T-helper 1 cell treated with Interleukin-12 subunit alpha and Interleukin-12 subunit beta and Interleukin-4 antibody, amounts not matched to agents 30 ng/mL and 1 ng/mL, for 36 hours (primary cell): ENCODE measurements around the gene CSNK1A1L. TPM values are rescaled to one million over a fixed set of nuclear protein-coding genes. Genes with fewer than 3 reads are reported as not detected.

Source experiments
- intact Hi-C: fragments of 100-400 bp; cut with micrococcal nuclease; formaldehyde crosslinking; loops from one replicate; pipeline ENCODE4 v1.15.1; 2024
- total RNA-seq: library from RNA; stranded (reverse); gene quantifications from 2 replicates; pipeline ENCODE4 v1.2.3, GENCODE V29; 2022

CSNK1A1L gene
- total RNA-seq, 1 donor from 2014 or later: not detected

GRCh38 chr13:37065890-37066526 lies 39.5 kb downstream of the CSNK1A1L start:
- intact Hi-C loops: loop anchor here (5.0 kb wide), 1 partner anchor 784 kb away; no protein-coding TSS in a partner anchor

GRCh38 chr13:37059848-37060192 lies 45.6 kb downstream of the CSNK1A1L start:
- intact Hi-C loops: loop anchor here (1.0 to 5.0 kb wide), 7 partner anchors 17 to 1978 kb away; partner anchors contain the start of genes ALG5, CCNA1, NHLRC3 and PROSER1

- intact Hi-C loops: loop anchor here (1.0 to 5.0 kb wide), 7 partner anchors 16 to 1979 kb away; partner anchors contain the start of genes ALG5, CCNA1, NHLRC3 and PROSER1
These were observed 46.3 kb downstream of the CSNK1A1L start, which contains the start of gene SUPT20H for GRCh38 chr13:37058910-37059847. Gene SUPT20H (minus strand): TSS chr13:37059688. CDS start chr13:37051490, 8,198 bp downstream.

- intact Hi-C loops: loop anchor here (5.0 kb wide), 1 partner anchor 624 kb away; the partner anchor contains the start of gene CCNA1
These were observed 49.2 kb downstream of the CSNK1A1L start for GRCh38 chr13:37056228-37056627.

Other genes with a start within 250 kb of the CSNK1A1L start
- gene SMAD9, start 185.4 kb downstream of the CSNK1A1L start, total RNA-seq: 0.02 TPM in 1 of 2 replicates, not detected in the other
- gene ALG5, start 106.3 kb downstream of the CSNK1A1L start, total RNA-seq: 40.6 and 41.7 TPM in 2 replicates
- 80.1 and 92.1 TPM in 2 replicates for gene EXOSC8, start 104.9 kb downstream of the CSNK1A1L start, total RNA-seq
- 82.3 and 86.0 TPM in 2 replicates for gene SUPT20H, start 46.0 kb downstream of the CSNK1A1L start, total RNA-seq